WTC11 (cell line): ENCODE data around the gene CDH13. TPM values are rescaled to one million over a fixed set of nuclear protein-coding genes. Genes with fewer than 3 reads are reported as not detected.

Experiments used
- ATAC-seq: fragments of 200-7000 bp; cut with Tn5 transposase; 2 replicates; pipeline ENCODE4 v1.10.0; 2021; ENCODE audit warnings: mild to moderate bottlenecking, moderate library complexity
- CTCF ChIA-PET: fragments of 300-600 bp; sonication (Branson Sonifier 250); formaldehyde crosslinking; loops from one replicate; lab custom pipeline; 2021; ENCODE audit warnings: antibody characterized with exemption; lab: Charles Lee
- POLR2A ChIA-PET: fragments of 350-600 bp; sonication (Branson Sonifier 250); formaldehyde crosslinking; loops from one replicate; lab custom pipeline; 2021; ENCODE audit warnings: antibody characterized with exemption; lab: Charles Lee
- DNase-seq: peaks from one replicate; pipeline ENCODE4 v3.0.0; 2021; ENCODE audit warnings: low spot score
- H3K27ac Mint-ChIP-seq: 2 replicates; pipeline ENCODE4 v1.8.0; 2021; ENCODE audit warnings: mixed read lengths
- H3K27me3 Mint-ChIP-seq: 2 replicates; pipeline ENCODE4 v1.8.0; 2021; ENCODE audit warnings: low read depth, mild to moderate bottlenecking, moderate library complexity, mixed read lengths
- H3K36me3 Mint-ChIP-seq: 2 replicates; pipeline ENCODE4 v1.8.0; 2021; ENCODE audit warnings: mixed read lengths
- H3K4me1 Mint-ChIP-seq: 2 replicates; pipeline ENCODE4 v1.8.0; 2022; ENCODE audit warnings: mixed read lengths
- H3K4me3 Mint-ChIP-seq: 2 replicates; pipeline ENCODE4 v1.8.0; 2021; ENCODE audit warnings: mild to moderate bottlenecking, moderate library complexity, mixed read lengths
- H3K9me3 Mint-ChIP-seq: 2 replicates; pipeline ENCODE4 v1.8.0; 2021; ENCODE audit warnings: mixed read lengths
- ATF1 ChIP-seq: sonication (generic); formaldehyde crosslinking; IDR thresholded peaks from 2 replicates; pipeline ENCODE4 v1.8.1; 2023; ENCODE audit warnings: mild to moderate bottlenecking, moderate library complexity, missing genetic modification reagents
- GTF2I ChIP-seq: fragments of 250-450 bp; sonication (Bioruptor Pico); conservative IDR thresholded peaks from 2 replicates; pipeline ENCODE4 v1.4.0; 2021; ENCODE audit warnings: mild to moderate bottlenecking
- JUN ChIP-seq: sonication (generic); formaldehyde crosslinking; IDR thresholded peaks from 2 replicates; pipeline ENCODE4 v1.8.0; 2023; ENCODE audit warnings: mild to moderate bottlenecking, missing genetic modification reagents
- RORB ChIP-seq: fragments of 250-450 bp; sonication (Bioruptor Pico); IDR thresholded peaks from 2 replicates; pipeline ENCODE4 v1.9.0; 2021; ENCODE audit warnings: mild to moderate bottlenecking
- TEAD1 ChIP-seq: sonication (generic); formaldehyde crosslinking; IDR thresholded peaks from 2 replicates; pipeline ENCODE4 v1.8.0; 2022; ENCODE audit warnings: mild to moderate bottlenecking, missing genetic modification reagents
- TEAD4 ChIP-seq: sonication (generic); formaldehyde crosslinking; IDR thresholded peaks from 2 replicates; pipeline ENCODE4 v1.8.0; 2022; ENCODE audit warnings: mild to moderate bottlenecking, missing genetic modification reagents
- TP53 ChIP-seq: sonication (generic); formaldehyde crosslinking; IDR thresholded peaks from 2 replicates; pipeline ENCODE4 v1.8.1; 2023; ENCODE audit warnings: mild to moderate bottlenecking, missing genetic modification reagents
- ZNF232 ChIP-seq: sonication (generic); formaldehyde crosslinking; IDR thresholded peaks from 2 replicates; pipeline ENCODE4 v1.8.0; 2022; ENCODE audit warnings: mild to moderate bottlenecking, missing genetic modification reagents
- ZNF263 ChIP-seq: sonication (generic); formaldehyde crosslinking; IDR thresholded peaks from 2 replicates; pipeline ENCODE4 v1.8.1; 2022; ENCODE audit warnings: low read depth, mild to moderate bottlenecking, moderate library complexity, missing genetic modification reagents
- total RNA-seq: library from RNA; stranded (reverse); gene quantifications from 3 replicates; pipeline ENCODE4 v1.2.3, GENCODE V29; 2021
- TF ChIP-seq, protein P1 (sequence below): sonication (generic); formaldehyde crosslinking; IDR thresholded peaks from 2 replicates; pipeline ENCODE4 v1.8.1; 2022; ENCODE audit warnings: mild to moderate bottlenecking, missing genetic modification reagents, moderate library complexity, borderline replicate concordance
- TF ChIP-seq, protein P2 (sequence below): sonication (generic); formaldehyde crosslinking; IDR thresholded peaks from 2 replicates; pipeline ENCODE4 v1.8.0; 2022; ENCODE audit warnings: mild to moderate bottlenecking, missing genetic modification reagents
- TF ChIP-seq, protein P3 (sequence below): sonication (generic); formaldehyde crosslinking; IDR thresholded peaks from 2 replicates; pipeline ENCODE4 v1.8.1; 2022; ENCODE audit warnings: low read depth, mild to moderate bottlenecking, moderate library complexity, missing genetic modification reagents, borderline replicate concordance
- TF ChIP-seq, protein P4 (sequence below): sonication (generic); formaldehyde crosslinking; IDR thresholded peaks from 2 replicates; pipeline ENCODE4 v1.8.1; 2023; ENCODE audit warnings: mild to moderate bottlenecking, missing genetic modification reagents, moderate library complexity
- TF ChIP-seq, protein P5 (sequence below): fragments of 250-450 bp; sonication (Bioruptor Pico); IDR thresholded peaks from 2 replicates; pipeline ENCODE4 v1.9.0; 2021; ENCODE audit warnings: mild to moderate bottlenecking
- TF ChIP-seq, protein P6 (sequence below): sonication (generic); formaldehyde crosslinking; IDR thresholded peaks from 2 replicates; pipeline ENCODE4 v1.8.1; 2023; ENCODE audit warnings: mild to moderate bottlenecking, moderate library complexity, missing genetic modification reagents
- TF ChIP-seq, protein P7 (sequence below): sonication (generic); formaldehyde crosslinking; IDR thresholded peaks from 2 replicates; pipeline ENCODE4 v1.8.0; 2023; ENCODE audit warnings: mild to moderate bottlenecking, missing genetic modification reagents

Gene CDH13
- total RNA-seq, 1 experiment from 2014 or later = 0.81 TPM

DNA sequence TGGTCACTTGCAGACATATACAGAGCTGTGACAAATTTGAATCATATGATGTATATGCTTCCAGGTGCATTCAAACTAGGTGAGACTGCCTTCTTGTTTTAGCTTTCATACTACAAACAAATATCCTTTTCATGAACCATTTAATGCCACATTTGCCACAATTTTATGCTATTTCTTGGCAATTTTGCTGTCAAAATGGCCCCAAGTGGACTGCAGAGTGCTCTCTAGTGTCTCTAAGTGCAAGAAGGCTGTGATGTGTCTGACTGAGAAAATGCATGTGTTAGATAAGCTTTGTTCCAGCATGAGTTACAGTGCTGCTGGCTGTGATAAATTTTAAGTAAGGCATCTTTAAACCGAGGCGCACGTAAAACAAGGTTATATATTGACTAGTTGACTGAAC is 38.3 kb downstream of the CDH13 start (continued):
- TF ChIP-seq, protein P1, sequence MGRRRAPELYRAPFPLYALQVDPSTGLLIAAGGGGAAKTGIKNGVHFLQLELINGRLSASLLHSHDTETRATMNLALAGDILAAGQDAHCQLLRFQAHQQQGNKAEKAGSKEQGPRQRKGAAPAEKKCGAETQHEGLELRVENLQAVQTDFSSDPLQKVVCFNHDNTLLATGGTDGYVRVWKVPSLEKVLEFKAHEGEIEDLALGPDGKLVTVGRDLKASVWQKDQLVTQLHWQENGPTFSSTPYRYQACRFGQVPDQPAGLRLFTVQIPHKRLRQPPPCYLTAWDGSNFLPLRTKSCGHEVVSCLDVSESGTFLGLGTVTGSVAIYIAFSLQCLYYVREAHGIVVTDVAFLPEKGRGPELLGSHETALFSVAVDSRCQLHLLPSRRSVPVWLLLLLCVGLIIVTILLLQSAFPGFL (CRISPR knock-in tag) = no peak
- TF ChIP-seq, protein P2, sequence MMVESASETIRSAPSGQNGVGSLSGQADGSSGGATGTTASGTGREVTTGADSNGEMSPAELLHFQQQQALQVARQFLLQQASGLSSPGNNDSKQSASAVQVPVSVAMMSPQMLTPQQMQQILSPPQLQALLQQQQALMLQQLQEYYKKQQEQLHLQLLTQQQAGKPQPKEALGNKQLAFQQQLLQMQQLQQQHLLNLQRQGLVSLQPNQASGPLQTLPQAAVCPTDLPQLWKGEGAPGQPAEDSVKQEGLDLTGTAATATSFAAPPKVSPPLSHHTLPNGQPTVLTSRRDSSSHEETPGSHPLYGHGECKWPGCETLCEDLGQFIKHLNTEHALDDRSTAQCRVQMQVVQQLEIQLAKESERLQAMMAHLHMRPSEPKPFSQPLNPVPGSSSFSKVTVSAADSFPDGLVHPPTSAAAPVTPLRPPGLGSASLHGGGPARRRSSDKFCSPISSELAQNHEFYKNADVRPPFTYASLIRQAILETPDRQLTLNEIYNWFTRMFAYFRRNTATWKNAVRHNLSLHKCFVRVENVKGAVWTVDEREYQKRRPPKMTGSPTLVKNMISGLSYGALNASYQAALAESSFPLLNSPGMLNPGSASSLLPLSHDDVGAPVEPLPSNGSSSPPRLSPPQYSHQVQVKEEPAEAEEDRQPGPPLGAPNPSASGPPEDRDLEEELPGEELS (CRISPR knock-in tag) = no peak
- no peak for TF ChIP-seq JUN (CRISPR knock-in tag)
- TF ChIP-seq ZNF232 (CRISPR knock-in tag) = no peak
- TF ChIP-seq, protein P3, sequence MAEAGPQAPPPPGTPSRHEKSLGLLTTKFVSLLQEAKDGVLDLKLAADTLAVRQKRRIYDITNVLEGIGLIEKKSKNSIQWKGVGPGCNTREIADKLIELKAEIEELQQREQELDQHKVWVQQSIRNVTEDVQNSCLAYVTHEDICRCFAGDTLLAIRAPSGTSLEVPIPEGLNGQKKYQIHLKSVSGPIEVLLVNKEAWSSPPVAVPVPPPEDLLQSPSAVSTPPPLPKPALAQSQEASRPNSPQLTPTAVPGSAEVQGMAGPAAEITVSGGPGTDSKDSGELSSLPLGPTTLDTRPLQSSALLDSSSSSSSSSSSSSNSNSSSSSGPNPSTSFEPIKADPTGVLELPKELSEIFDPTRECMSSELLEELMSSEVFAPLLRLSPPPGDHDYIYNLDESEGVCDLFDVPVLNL (CRISPR knock-in tag) = no peak
- TF ChIP-seq, protein P4, sequence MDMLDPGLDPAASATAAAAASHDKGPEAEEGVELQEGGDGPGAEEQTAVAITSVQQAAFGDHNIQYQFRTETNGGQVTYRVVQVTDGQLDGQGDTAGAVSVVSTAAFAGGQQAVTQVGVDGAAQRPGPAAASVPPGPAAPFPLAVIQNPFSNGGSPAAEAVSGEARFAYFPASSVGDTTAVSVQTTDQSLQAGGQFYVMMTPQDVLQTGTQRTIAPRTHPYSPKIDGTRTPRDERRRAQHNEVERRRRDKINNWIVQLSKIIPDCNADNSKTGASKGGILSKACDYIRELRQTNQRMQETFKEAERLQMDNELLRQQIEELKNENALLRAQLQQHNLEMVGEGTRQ = no peak
- TF ChIP-seq, all 79 proteins: peak for 0

DNA sequence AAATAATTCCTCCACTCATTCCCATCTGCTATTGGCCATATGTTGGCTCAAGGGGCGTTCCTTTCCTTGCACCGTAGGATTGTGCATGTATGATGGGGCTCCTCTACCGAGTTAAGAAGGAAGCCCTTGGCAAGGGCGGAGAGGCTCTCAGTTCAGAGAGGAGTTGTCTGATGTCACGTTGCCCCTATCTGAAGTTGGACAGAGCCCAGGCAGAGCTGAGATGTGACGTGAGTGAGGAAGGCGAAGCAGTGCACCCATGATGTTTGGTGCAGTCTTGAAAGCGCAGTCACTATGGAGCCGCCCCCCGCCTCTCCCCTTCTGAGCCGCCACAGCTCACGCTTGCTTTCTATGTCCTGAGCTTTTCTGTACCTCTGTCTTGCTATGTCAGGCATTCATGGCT is 40.7 kb downstream of the CDH13 start:
- Mint-ChIP-seq H3K27me3 (no peaks in the 10 kb centered on the region), H3K4me3 (no peak overlapping the region), H3K36me3 (no peaks in the 10 kb centered on the region), H3K27ac (no peak overlapping the region), H3K9me3 (no peaks in the 10 kb centered on the region), H3K4me1 (no peaks in the 10 kb centered on the region)
- no peak for ATAC-seq
- POLR2A ChIA-PET = no interaction called here
- no peak for DNase-seq
- no peak for TF ChIP-seq ATF1
- TF ChIP-seq, protein P5, sequence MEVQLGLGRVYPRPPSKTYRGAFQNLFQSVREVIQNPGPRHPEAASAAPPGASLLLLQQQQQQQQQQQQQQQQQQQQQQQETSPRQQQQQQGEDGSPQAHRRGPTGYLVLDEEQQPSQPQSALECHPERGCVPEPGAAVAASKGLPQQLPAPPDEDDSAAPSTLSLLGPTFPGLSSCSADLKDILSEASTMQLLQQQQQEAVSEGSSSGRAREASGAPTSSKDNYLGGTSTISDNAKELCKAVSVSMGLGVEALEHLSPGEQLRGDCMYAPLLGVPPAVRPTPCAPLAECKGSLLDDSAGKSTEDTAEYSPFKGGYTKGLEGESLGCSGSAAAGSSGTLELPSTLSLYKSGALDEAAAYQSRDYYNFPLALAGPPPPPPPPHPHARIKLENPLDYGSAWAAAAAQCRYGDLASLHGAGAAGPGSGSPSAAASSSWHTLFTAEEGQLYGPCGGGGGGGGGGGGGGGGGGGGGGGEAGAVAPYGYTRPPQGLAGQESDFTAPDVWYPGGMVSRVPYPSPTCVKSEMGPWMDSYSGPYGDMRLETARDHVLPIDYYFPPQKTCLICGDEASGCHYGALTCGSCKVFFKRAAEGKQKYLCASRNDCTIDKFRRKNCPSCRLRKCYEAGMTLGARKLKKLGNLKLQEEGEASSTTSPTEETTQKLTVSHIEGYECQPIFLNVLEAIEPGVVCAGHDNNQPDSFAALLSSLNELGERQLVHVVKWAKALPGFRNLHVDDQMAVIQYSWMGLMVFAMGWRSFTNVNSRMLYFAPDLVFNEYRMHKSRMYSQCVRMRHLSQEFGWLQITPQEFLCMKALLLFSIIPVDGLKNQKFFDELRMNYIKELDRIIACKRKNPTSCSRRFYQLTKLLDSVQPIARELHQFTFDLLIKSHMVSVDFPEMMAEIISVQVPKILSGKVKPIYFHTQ (CRISPR knock-in tag) = no peak
- no peak for TF ChIP-seq ZNF263 (CRISPR knock-in tag)
- TF ChIP-seq TEAD1 (CRISPR knock-in tag) = no peak
- no peak for TF ChIP-seq TEAD4 (CRISPR knock-in tag)
- TF ChIP-seq, protein P6, sequence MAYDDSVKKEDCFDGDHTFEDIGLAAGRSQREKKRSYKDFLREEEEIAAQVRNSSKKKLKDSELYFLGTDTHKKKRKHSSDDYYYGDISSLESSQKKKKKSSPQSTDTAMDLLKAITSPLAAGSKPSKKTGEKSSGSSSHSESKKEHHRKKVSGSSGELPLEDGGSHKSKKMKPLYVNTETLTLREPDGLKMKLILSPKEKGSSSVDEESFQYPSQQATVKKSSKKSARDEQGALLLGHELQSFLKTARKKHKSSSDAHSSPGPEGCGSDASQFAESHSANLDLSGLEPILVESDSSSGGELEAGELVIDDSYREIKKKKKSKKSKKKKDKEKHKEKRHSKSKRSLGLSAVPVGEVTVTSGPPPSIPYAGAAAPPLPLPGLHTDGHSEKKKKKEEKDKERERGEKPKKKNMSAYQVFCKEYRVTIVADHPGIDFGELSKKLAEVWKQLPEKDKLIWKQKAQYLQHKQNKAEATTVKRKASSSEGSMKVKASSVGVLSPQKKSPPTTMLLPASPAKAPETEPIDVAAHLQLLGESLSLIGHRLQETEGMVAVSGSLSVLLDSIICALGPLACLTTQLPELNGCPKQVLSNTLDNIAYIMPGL (CRISPR knock-in tag) = no peak
- TF ChIP-seq, protein P7, sequence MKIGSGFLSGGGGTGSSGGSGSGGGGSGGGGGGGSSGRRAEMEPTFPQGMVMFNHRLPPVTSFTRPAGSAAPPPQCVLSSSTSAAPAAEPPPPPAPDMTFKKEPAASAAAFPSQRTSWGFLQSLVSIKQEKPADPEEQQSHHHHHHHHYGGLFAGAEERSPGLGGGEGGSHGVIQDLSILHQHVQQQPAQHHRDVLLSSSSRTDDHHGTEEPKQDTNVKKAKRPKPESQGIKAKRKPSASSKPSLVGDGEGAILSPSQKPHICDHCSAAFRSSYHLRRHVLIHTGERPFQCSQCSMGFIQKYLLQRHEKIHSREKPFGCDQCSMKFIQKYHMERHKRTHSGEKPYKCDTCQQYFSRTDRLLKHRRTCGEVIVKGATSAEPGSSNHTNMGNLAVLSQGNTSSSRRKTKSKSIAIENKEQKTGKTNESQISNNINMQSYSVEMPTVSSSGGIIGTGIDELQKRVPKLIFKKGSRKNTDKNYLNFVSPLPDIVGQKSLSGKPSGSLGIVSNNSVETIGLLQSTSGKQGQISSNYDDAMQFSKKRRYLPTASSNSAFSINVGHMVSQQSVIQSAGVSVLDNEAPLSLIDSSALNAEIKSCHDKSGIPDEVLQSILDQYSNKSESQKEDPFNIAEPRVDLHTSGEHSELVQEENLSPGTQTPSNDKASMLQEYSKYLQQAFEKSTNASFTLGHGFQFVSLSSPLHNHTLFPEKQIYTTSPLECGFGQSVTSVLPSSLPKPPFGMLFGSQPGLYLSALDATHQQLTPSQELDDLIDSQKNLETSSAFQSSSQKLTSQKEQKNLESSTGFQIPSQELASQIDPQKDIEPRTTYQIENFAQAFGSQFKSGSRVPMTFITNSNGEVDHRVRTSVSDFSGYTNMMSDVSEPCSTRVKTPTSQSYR (CRISPR knock-in tag) = no peak
- no peak for TF ChIP-seq TP53 (CRISPR knock-in tag)
- no peak for TF ChIP-seq RORB (CRISPR knock-in tag)
- no peak for TF ChIP-seq GTF2I
- CTCF ChIA-PET = no interaction called here
